ENCODE results near the gene PDZD7. TPM values are rescaled to one million over a fixed set of nuclear protein-coding genes. Genes with fewer than 3 reads are reported as not detected.

PDZD7 gene
- polyA plus RNA-seq, 1 donor from 2014 or later: 1.5 TPM

DNA sequence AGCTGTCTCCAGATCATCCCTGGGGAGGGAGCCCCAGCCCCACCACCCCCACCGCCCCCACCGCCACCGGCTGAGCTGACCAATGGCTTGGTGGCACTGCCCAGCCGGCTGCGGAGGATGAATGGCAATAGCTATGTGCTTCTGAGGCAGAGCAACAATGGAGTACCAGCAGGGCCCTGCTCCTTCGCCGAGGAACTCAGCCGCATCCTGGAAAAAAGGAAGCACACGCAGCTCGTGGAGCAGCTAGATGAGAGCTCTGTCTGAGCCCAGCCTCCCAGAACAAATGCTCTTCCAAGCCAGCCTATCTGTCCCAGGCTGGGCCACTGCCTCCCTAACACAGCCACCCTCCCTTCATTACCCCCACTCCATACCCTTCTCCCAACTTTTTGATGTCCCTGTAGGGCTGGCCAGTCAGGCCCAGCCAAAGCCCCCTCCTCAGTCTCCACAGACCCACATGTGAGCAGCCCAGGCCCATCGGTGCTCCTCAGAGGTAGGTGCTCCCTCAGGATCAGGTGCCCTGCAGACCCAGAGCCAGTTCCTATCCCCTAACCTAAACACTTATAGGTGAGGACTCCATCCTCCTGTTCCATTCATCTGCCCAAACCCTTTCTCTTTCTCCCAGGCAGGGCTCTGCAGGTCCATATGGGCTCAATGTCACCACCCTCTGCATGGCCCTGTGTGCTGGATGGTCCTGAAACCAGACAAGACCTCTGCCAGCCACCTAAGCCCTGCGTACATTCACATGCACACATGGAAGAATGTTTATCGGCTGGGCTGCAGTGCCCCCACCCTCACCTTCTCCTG is 46.9 kb downstream of the PDZD7 start:
- Histone ChIP-seq H4K20me1 (ENCODE audit: insufficient read depth) (no peaks in the 10 kb centered on the region), H3K27ac (ENCODE audit: low read length) (no peak overlapping the region), H3K9ac (ENCODE audit: low read length) (no peak overlapping the region), H3F3A (ENCODE audit: insufficient read depth, low read length, poor library complexity, severe bottlenecking) (no peaks in the 10 kb centered on the region), H3K79me2 (replicated peaks; ENCODE audit: insufficient read depth, low read length) (peaks cover 12% of the 10 kb centered on the region), H2AFZ (ENCODE audit: low read depth, low read length) (no peak overlapping the region), H3K9me3 (ENCODE audit: low read length) (no peaks in the 10 kb centered on the region), H3K4me3 (ENCODE audit: low read length) (no peak overlapping the region), H3K4me2 (ENCODE audit: low read length) (no peak overlapping the region), H3K27me3 (ENCODE audit: insufficient read depth, low read depth, low read length) (no peaks in the 10 kb centered on the region), H3K36me3 (ENCODE audit: insufficient read depth, low read length) (no peaks in the 10 kb centered on the region), H3K9me2 (ENCODE audit: insufficient read depth, low read length) (no peaks in the 10 kb centered on the region)
- TF ChIP-seq RAD21 (conservative IDR thresholded peaks at IDR 0.05): no peak
- TF ChIP-seq EZH2 (IDR thresholded peaks at IDR 0.05; ENCODE audit: borderline replicate concordance, insufficient read depth, low read length, poor library complexity, severe bottlenecking): no peak
- TF ChIP-seq POLR2AphosphoS5 (IDR thresholded peaks at IDR 0.05): no peak
- TF ChIP-seq EP300 (conservative IDR thresholded peaks at IDR 0.05; ENCODE audit: poor library complexity, severe bottlenecking): no peak
- TF ChIP-seq TAF1 (IDR thresholded peaks at IDR 0.05; ENCODE audit: low read depth): no peak
- TF ChIP-seq SMC3 (conservative IDR thresholded peaks at IDR 0.05; ENCODE audit: poor library complexity): no peak
- no peak for TF ChIP-seq MXI1 (conservative IDR thresholded peaks at IDR 0.05; ENCODE audit: poor library complexity, severe bottlenecking)
- TF ChIP-seq, protein P1, sequence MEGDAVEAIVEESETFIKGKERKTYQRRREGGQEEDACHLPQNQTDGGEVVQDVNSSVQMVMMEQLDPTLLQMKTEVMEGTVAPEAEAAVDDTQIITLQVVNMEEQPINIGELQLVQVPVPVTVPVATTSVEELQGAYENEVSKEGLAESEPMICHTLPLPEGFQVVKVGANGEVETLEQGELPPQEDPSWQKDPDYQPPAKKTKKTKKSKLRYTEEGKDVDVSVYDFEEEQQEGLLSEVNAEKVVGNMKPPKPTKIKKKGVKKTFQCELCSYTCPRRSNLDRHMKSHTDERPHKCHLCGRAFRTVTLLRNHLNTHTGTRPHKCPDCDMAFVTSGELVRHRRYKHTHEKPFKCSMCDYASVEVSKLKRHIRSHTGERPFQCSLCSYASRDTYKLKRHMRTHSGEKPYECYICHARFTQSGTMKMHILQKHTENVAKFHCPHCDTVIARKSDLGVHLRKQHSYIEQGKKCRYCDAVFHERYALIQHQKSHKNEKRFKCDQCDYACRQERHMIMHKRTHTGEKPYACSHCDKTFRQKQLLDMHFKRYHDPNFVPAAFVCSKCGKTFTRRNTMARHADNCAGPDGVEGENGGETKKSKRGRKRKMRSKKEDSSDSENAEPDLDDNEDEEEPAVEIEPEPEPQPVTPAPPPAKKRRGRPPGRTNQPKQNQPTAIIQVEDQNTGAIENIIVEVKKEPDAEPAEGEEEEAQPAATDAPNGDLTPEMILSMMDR (IDR thresholded peaks at IDR 0.05; ENCODE audit: poor library complexity, severe bottlenecking): no peak
- TF ChIP-seq, protein P2, sequence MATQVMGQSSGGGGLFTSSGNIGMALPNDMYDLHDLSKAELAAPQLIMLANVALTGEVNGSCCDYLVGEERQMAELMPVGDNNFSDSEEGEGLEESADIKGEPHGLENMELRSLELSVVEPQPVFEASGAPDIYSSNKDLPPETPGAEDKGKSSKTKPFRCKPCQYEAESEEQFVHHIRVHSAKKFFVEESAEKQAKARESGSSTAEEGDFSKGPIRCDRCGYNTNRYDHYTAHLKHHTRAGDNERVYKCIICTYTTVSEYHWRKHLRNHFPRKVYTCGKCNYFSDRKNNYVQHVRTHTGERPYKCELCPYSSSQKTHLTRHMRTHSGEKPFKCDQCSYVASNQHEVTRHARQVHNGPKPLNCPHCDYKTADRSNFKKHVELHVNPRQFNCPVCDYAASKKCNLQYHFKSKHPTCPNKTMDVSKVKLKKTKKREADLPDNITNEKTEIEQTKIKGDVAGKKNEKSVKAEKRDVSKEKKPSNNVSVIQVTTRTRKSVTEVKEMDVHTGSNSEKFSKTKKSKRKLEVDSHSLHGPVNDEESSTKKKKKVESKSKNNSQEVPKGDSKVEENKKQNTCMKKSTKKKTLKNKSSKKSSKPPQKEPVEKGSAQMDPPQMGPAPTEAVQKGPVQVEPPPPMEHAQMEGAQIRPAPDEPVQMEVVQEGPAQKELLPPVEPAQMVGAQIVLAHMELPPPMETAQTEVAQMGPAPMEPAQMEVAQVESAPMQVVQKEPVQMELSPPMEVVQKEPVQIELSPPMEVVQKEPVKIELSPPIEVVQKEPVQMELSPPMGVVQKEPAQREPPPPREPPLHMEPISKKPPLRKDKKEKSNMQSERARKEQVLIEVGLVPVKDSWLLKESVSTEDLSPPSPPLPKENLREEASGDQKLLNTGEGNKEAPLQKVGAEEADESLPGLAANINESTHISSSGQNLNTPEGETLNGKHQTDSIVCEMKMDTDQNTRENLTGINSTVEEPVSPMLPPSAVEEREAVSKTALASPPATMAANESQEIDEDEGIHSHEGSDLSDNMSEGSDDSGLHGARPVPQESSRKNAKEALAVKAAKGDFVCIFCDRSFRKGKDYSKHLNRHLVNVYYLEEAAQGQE (IDR thresholded peaks at IDR 0.05; ENCODE audit: borderline replicate concordance): no peak

DNA sequence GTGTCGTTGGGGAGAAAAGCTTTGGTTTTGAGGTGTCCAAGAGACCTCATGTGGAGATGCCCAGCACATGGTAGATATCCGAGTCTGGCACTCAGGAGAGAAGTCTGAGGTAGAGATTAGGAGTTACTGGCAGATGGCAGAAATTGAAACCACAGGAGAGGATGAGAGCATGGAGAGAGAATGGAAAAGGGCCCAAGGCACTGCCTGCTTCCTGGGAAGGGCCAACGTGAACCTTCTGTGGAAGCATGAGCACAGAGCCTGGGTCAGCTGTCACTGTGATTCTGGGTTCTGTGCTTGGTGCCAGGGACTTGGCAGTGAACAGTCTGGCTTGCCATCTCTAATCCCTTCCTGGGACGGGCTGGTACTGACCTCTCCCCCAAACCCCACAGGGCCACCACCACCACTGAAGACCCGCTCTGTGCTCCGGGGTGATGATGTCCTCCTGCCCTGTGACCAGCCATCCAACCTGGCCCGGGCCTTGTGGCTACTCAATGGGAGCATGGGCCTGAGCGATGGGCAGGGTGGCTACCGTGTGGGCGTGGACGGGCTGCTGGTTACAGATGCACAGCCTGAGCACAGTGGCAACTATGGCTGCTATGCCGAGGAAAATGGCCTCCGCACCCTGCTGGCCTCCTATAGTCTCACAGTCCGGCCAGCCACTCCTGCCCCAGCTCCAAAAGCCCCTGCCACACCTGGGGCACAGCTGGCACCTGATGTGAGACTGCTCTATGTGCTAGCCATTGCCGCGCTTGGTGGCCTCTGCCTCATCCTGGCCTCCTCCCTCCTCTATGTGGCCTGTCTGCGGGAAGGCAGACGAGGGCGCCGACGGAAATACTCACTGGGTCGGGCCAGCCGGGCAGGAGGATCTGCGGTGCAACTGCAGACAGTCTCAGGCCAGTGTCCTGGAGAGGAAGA is 47.8 kb downstream of the PDZD7 start:
- no peaks in the 10 kb centered on the region for H3K9me3 ChIP-seq (ENCODE audit: low read length)
- no peak overlapping the region for H3K27ac ChIP-seq (ENCODE audit: low read length)
- no peak overlapping the region for H2AFZ ChIP-seq (ENCODE audit: low read depth, low read length)
- no peak overlapping the region for H3K4me3 ChIP-seq (ENCODE audit: low read length)
- peaks cover 12% of the 10 kb centered on the region for H3K79me2 ChIP-seq (replicated peaks; ENCODE audit: insufficient read depth, low read length)
- H3K9ac ChIP-seq (ENCODE audit: low read length): no peak overlapping the region
- TF ChIP-seq, protein P1 (IDR thresholded peaks at IDR 0.05; ENCODE audit: poor library complexity, severe bottlenecking): no peak
- TF ChIP-seq MXI1 (conservative IDR thresholded peaks at IDR 0.05; ENCODE audit: poor library complexity, severe bottlenecking): no peak
- TF ChIP-seq TAF1 (IDR thresholded peaks at IDR 0.05; ENCODE audit: low read depth): no peak
- TF ChIP-seq POLR2AphosphoS5 (IDR thresholded peaks at IDR 0.05): no peak
- no peaks in the 10 kb centered on the region for H4K20me1 ChIP-seq (ENCODE audit: insufficient read depth)
- H3K27me3 ChIP-seq (ENCODE audit: insufficient read depth, low read depth, low read length): no peaks in the 10 kb centered on the region
- no peaks in the 10 kb centered on the region for H3K36me3 ChIP-seq (ENCODE audit: insufficient read depth, low read length)
- no peaks in the 10 kb centered on the region for H3F3A ChIP-seq (ENCODE audit: insufficient read depth, low read length, poor library complexity, severe bottlenecking)
- H3K9me2 ChIP-seq (ENCODE audit: insufficient read depth, low read length): no peaks in the 10 kb centered on the region
- no peak overlapping the region for H3K4me2 ChIP-seq (ENCODE audit: low read length)

Measured in neural cell (in vitro differentiated cells).